ES-I3 (cell line): ENCODE results near the gene ZNF664.

Experiments
- H3K36me3 ChIP-seq: 2 replicates; pipeline ENCODE4 v1.6.1; 2013; ENCODE audit warnings: mild to moderate bottlenecking, low read length, control low read depth, moderate library complexity; ENCODE audit not compliant: insufficient read depth
- H3K4me1 ChIP-seq: 2 replicates; pipeline ENCODE4 v1.6.1; 2013; ENCODE audit warnings: mild to moderate bottlenecking, control low read depth, low read length; ENCODE audit not compliant: insufficient read depth
- H3K9ac ChIP-seq: 2 replicates; pipeline ENCODE4 v1.6.1; 2013; ENCODE audit warnings: low read depth, mild to moderate bottlenecking, low read length, moderate library complexity
- H3K9me3 ChIP-seq: 2 replicates; pipeline ENCODE4 v1.6.1; 2013; ENCODE audit warnings: mild to moderate bottlenecking, low read length, moderate library complexity; ENCODE audit not compliant: control insufficient read depth, insufficient read depth

ZNF664 gene

DNA sequence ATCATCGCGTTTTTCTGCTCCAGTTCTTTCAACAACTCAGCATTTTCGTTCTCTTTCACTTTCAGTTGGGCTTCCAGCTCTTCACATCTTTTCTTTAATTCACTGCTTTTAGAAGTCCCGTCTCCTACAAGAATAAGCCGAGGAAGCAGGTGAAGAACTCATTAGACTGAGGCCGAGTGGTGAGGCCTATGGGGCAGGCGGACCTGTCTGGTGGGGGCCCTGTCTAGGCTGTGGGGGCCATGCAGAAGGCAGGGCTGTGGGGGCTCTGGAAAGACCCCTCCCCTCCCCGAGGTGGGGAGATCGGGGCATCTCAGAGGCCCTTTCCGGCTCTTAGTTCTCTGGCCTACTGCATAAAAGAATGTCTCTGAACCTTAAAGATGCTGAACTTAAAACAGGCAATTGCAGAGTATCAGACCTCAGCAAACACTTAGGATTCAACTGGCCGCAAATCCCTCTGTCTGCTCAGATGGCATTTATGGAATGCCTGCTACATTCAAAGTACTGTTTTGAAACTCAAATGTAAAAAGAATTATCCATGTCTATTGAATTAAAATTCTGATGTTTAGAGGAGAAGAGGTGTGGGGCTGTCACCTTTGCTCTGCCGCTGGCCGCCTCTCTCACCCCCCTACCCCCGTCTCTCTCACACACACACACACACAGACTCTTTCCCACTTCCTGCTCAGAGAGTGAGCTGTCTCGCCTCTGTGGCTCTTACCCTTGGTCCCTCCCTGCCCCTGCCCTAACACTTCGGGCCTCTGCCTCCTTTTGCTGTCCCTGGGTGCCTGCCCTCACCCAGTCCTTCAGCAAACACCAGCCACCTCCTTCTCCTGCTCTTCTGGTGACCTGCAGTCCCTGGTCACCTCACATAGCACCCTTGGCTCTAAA is 35.1 kb upstream of the ZNF664 start:
- Histone ChIP-seq H3K9ac (no peak overlapping the region), H3K36me3 (no peaks in the 10 kb centered on the region), H3K4me1 (no peaks in the 10 kb centered on the region; the same call in 1 of the 2 replicates)

DNA sequence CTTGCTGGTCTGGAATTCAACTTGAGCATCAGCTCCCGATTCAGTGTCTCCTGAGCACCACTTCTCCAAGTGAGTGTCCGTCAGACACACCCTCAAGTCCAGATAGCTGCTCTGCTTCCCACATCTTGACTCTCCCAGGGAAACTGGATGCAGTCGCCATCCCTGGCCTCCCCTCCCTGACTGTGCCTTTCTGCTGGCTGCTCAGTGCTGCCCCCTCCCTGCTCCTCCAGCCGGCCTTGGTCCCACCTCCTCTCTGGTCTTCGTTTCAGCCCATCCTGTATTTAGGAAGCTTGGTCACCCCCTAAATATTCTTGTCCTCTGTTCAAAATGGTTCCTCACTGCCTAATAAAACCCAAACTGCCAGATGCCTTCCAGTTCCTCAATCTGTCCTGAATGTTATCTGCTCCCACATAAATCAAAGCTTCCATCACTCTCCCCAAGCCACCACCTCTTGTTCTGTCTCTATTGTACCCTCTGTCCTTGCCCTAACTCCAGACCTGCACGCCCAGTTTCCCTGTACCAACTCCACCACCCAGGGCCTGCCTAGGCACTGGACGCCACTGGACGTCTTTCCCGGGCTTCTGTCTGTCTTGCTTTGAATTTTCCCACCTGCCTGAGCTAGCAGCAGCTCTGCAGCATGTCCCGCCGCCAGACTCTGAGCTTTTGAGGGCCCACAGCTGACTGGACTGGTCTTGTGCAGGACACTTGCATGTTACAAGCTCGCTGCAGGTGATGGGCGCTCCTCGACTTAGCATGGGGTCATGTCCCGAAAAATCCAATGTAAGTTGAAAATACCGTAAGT is 34.1 kb upstream of the ZNF664 start:
- Histone ChIP-seq H3K9ac (no peak overlapping the region), H3K4me1 (no peaks in the 10 kb centered on the region; the same call in 1 of the 2 replicates), H3K36me3 (no peaks in the 10 kb centered on the region), H3K9me3 (peaks cover 4% of the 10 kb centered on the region; the same call in 1 of the 2 replicates)

More for the DNA sequence above, 35.1 kb upstream of the ZNF664 start:
- H3K9me3 ChIP-seq, result peaks cover 4% of the 10 kb centered on the region; the same call in 1 of the 2 replicates

DNA sequence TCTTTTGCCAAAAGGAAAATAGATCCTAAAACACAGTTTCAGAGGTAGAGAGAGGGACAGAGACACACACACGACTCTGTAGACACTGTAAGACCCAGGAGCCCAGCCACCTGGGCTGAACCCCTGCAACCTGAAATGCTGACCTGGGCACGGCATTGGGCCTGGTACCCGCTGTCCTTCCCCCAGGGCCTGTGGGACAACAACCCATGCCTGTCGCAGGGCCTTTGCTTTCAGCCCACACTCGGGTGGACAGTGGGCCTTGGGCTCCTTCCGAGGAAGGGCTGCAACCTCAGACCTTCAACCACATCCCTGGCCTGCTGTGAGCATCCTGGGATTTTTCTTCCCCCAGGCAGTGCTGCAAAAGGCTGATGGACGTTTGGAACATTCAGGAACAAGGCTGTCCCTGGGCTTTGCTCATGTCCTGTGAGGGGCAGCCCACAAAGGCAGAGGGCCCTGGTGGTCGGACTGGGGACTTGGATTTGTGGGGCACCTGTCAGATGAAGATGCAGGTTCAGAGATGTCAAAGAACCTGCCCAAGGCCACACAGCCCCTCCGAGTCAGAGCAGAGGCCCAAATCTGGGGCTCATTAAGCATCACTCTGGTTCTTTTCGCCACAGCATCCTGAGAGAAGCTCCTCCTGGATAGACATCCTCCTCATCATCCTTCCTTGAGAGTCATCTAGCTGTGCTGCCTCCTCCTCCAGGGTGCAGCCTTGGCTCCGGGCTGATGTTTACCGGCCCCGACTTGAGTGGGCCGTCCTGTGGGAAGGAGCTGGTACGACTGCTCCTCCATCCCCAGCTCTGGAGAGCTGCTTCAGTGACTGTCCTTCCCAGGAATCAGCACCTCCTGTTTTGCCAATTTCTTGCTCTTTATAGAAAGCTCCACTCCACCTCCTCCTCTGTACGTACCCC is 33.0 kb upstream of the ZNF664 start:
- no peak overlapping the region for H3K9ac ChIP-seq
- no peaks in the 10 kb centered on the region; the same call in 1 of the 2 replicates for H3K4me1 ChIP-seq
- H3K9me3 ChIP-seq, result peaks cover 4% of the 10 kb centered on the region; the same call in 1 of the 2 replicates
- no peaks in the 10 kb centered on the region for H3K36me3 ChIP-seq

DNA sequence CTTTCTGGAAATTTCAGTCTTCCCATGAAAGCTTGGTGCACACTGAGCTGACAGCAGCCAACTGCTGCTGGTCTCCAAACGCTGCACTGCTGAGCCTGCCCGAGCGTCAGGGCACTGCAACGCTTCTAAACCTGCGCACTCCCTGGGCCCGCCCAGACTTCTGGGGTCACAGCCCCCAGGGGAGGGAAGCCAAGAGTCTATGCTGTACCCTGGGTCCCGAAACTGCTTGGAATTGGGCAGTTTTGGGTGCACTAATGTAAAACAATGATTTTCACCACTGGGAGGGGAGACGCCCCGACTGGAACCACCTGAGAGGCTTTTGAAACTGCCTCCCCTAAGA is 32.4 kb upstream of the ZNF664 start:
- no peaks in the 10 kb centered on the region; the same call in 1 of the 2 replicates for H3K4me1 ChIP-seq
- H3K36me3 ChIP-seq, result no peaks in the 10 kb centered on the region
- H3K9ac ChIP-seq, result no peak overlapping the region
- H3K9me3 ChIP-seq, result peaks cover 4% of the 10 kb centered on the region; the same call in 1 of the 2 replicates

DNA sequence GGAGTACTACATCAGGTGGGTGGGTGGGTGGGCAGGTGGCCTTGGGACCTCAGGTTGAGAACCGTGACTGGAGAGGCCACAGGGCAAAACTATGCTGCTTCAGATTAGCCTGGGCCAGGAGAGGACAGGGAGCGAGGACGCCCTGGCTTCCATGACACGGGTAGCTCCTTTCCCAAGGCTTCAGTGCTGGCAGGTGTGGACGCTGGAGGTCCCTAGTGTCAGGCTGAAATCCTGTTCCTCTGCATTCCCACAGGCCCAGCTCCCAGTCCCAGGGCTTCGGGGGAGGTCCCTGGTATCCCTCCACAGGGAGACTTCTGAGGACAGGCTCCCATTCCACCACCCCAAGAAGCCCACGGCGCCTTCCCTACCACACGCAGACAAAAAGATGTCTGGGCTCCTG is 32.0 kb upstream of the ZNF664 start:
- Histone ChIP-seq H3K4me1 (no peaks in the 10 kb centered on the region; the same call in 1 of the 2 replicates), H3K36me3 (no peaks in the 10 kb centered on the region), H3K9ac (no peak overlapping the region), H3K9me3 (peaks cover 4% of the 10 kb centered on the region; the same call in 1 of the 2 replicates)

DNA sequence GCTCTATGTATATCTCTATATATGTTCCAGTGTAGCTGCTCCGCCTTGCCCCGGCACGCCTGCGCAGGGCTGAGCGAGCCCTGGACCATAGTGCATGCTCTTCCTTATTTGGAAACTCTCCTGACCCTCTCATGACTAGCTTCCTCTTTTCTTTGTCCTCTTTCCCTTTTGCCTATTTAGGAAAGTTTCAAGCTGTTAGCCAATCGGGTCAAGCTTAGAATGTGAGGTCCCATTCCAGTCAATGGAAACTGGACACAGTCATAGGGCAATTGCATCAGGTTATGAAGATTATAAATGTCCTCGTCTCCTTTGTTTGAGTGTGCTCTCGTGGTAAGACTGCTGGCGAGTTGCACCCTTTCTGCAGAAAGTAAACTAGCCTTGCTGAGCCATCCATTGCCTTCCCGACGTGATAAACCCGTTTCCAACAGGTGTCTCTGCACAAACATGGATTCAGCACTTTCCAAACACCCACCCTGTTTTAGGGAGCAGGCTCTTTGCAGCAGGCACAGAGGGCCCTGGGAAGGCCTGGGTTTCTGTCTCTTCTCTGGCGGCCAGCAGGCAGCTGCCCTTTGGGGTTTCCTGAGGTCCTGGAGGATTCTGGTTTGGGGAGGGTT is 31.3 kb upstream of the ZNF664 start:
- no peaks in the 10 kb centered on the region for H3K36me3 ChIP-seq
- peaks cover 4% of the 10 kb centered on the region; the same call in 1 of the 2 replicates for H3K9me3 ChIP-seq
- no peak overlapping the region for H3K9ac ChIP-seq
- H3K4me1 ChIP-seq, result no peaks in the 10 kb centered on the region; the same call in 1 of the 2 replicates

DNA sequence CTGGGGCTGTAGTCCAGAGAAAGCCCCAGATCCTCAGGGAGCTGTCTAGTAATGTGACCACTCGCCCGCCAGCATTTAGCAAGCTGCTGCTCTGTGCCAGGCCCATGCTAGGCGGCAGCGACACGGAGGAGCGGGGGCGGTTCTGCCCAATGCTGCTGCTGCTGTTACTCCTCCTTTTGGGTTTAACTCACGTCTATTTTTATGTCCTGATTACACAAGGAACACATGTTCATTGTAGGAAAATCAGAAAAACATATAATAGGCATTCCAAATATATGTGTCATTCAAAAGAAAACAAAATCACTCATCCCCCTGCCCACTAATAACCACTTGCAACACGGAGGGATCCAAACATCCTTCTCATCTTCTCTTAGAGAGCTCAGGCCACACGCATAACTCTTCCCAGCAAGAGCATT is 30.8 kb upstream of the ZNF664 start:
- Histone ChIP-seq H3K4me1 (no peaks in the 10 kb centered on the region; the same call in 1 of the 2 replicates), H3K36me3 (no peaks in the 10 kb centered on the region), H3K9me3 (peaks cover 4% of the 10 kb centered on the region; the same call in 1 of the 2 replicates), H3K9ac (no peak overlapping the region)

DNA sequence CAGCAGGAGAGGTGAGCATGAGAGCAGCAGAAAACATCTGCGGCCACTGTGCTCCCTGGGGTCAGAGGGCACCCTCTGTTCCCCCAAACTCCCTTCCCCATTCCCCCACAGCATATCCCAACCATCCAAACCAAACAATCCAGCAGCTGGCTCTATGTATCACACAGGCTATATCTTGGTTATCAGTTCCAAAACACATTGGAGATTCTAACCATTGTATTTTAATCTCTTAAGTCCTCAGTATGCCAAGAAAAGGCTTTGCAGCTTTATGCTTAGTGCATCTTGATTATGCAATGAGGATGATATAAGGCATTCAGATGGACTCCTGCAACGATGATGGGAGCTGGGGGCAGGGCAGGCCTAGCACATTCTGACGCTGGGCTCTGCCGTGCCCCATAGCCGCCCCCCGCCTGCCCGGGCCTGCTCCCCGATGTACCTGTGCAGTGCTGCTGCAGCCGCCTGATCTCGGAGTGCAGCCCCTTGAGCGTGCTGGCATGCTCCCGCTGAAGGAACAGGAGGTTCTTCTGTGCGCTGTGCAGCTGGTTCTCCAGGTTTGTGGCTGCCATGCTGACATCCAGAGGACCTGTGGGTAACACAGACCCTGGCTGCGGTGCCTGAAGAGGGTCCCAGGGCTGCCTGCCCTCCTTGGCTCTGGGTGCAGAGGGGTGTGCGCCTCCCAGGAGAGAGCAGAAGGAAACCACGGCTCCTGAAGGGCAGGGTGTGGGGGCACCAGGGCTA is 29.9 kb upstream of the ZNF664 start:
- H3K4me1 ChIP-seq, result no peaks in the 10 kb centered on the region; the same call in 1 of the 2 replicates

DNA sequence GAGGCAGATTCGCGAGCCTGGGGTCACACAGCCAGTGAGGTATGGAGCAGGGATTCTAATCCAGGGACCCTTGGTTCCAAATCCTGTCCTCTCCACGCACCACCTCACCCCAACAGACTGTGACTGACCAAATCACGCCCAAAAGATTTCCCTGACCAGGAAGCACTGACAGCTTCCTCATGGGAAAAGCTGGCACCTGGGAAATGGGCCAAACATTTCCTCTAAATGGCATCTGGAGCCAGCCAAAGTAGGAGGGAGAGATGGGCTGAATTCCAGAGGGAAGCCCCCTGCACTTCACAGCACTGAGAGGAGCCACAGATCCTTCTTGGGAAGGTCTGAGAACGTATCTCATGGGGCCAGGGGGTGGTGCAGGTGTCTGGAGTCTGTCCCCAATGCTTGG is 29.2 kb upstream of the ZNF664 start:
- Histone ChIP-seq H3K9ac (no peak overlapping the region), H3K4me1 (no peaks in the 10 kb centered on the region), H3K9me3 (peaks cover 4% of the 10 kb centered on the region; the same call in 1 of the 2 replicates), H3K36me3 (no peaks in the 10 kb centered on the region)

More for the DNA sequence above, 29.9 kb upstream of the ZNF664 start:
- Histone ChIP-seq H3K9me3 (peaks cover 4% of the 10 kb centered on the region; the same call in 1 of the 2 replicates), H3K9ac (no peak overlapping the region), H3K36me3 (no peaks in the 10 kb centered on the region)

DNA sequence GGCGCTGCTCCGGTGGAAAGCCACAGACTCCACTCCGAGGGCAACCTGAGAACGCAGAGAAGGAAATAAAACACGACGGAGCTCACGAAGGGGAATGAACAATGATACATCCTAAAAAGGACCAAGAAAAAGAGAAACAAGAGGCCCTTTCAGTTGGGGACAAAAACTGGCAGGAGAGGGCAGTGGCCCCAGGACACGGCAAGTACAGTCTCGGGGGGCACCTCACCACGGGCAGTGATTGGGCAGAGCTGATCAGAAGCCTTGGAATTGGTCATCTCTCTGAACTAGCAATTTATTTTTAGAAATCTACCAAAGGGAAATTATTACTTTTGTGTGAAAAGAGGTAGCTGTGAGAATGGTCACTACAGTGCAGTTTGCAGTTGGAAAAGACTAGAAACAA is 28.3 kb upstream of the ZNF664 start:
- H3K9me3 ChIP-seq, result peaks cover 4% of the 10 kb centered on the region; the same call in 1 of the 2 replicates
- no peak overlapping the region for H3K9ac ChIP-seq
- H3K4me1 ChIP-seq, result no peaks in the 10 kb centered on the region
- no peaks in the 10 kb centered on the region for H3K36me3 ChIP-seq

DNA sequence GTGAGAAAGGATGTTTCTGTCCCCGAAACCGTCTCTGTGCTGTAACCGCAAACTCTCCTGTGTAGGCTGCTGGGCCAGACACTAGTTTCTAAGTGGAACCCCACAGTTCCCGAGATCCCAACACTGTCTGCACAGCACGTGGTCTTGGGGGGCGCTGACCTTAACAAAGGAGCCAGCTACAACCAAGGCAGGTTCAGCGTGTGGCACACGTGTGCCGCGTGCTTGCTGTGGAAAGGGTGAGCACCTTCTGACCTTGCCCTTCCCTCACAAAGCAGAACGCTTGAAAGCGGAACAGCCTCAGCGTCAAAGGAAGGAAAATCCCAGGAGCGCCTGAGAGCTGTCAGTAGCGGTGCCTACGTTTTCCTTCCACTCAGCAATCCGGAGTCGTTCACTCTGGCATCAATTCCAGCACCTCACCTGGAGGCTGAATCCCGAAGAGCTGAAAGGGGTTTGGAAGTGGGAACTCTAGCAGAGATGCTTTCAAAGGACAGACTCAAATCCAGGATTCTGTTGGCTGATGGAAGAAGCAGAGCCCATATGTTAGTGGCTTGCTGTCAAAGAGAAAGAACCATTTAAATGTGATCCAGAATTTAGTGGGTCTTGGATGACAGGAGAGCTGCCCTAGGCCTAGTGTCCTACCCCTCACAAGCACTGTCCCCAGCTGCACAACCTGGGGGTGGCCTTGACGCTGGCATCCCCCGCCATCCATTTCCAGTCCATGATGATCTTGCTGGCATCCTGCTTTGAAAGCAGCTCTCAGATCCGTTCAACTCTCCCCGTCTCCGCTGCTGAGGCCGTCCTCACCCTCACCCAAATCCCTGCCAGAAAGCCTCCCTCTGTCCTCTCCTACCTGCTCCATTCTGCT is 27.5 kb upstream of the ZNF664 start:
- H3K36me3 ChIP-seq, result no peaks in the 10 kb centered on the region
- no peaks in the 10 kb centered on the region for H3K4me1 ChIP-seq
- H3K9ac ChIP-seq, result no peak overlapping the region
- H3K9me3 ChIP-seq, result peaks cover 4% of the 10 kb centered on the region; the same call in 1 of the 2 replicates

DNA sequence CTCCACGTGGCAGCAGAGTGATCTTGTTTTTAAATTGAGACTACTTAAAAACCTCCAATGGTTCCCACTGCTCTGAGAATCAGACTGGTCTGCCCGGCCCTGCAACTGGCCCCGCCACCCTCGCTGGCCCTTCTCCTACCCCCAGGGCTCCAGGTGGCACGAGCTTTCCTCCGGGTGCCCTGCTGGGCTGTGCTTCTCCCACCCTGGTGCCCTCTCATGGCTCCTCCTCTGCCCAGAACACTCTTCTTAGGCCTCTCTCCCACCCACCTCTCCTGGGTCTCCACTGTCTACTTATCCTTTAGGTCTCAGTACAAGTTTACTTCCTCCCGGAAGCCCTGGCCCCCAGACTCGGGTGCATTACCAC is 26.9 kb upstream of the ZNF664 start:
- no peaks in the 10 kb centered on the region for H3K4me1 ChIP-seq
- H3K9me3 ChIP-seq, result peaks cover 4% of the 10 kb centered on the region; the same call in 1 of the 2 replicates
- no peaks in the 10 kb centered on the region for H3K36me3 ChIP-seq
- H3K9ac ChIP-seq, result no peak overlapping the region
